ENCODE measurements around the gene ZNF580. TPM values are rescaled to one million over a fixed set of nuclear protein-coding genes. Genes with fewer than 3 reads are reported as not detected.

The ZNF580 gene
- total RNA-seq, 2 donors from 2014 or later: 22.5 to 23.3 TPM

- intact Hi-C loops (cut with DNase I, micrococcal nuclease): no loop called here
- DNase-seq: no peak
- ATAC-seq: no peak
Observed at GRCh38 chr19:55680339-55681130, 39.7 kb downstream of the ZNF580 start.

- no peak for ATAC-seq
- DNase-seq: no peak
- intact Hi-C loops (cut with DNase I, micrococcal nuclease): no loop called here
Observed at GRCh38 chr19:55681131-55682092, 40.6 kb downstream of the ZNF580 start.

GRCh38 chr19:55683449-55684261 lies 42.9 kb downstream of the ZNF580 start:
- peak; percentile 60 for ATAC-seq
- DNase-seq: peak; percentile 64 to 76
- intact Hi-C loops (cut with DNase I, micrococcal nuclease): no loop called here

GRCh38 chr19:55684946-55685681 lies 44.3 kb downstream of the ZNF580 start:
- ATAC-seq (no peak), DNase-seq (peak in 1 of 2 donors; percentile 31)
- intact Hi-C loops (cut with DNase I, micrococcal nuclease): no loop called here

DNA sequence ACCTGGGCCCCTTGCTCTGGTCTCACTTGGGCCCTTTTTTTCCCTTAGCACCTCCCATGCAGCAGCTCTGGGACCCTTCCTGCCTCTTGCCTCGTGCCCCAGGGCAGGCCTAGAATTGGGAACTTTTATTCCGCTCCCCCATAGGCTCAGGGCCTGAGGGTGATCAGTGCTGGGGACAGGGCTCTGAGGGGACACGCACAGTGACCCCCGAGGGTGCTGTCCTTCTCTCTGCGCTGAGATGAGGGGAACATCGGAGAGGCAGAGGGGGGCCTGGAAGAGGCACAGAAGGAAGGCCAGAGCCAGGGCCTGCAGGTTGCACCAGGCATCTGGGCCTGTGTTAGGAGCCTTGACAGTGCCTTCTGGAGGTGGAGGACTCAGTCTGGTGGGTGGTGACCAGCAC lies 45.0 kb downstream of the ZNF580 start:
- no peak for DNase-seq
- intact Hi-C loops (cut with DNase I, micrococcal nuclease): no loop called here

GRCh38 chr19:55686311-55687050 lies 45.7 kb downstream of the ZNF580 start:
- intact Hi-C loops (cut with DNase I, micrococcal nuclease): no loop called here
- no peak for ATAC-seq
- peak in 1 of 2 donors; percentile 36 for DNase-seq

More for the DNA sequence above, 45.0 kb downstream of the ZNF580 start:
- ATAC-seq: no peak

- DNase-seq: peak; percentile 75 to 88
- ATAC-seq: peak; percentile 33
- intact Hi-C loops (cut with DNase I, micrococcal nuclease): no loop called here
Observed at GRCh38 chr19:55687281-55688201, 46.7 kb downstream of the ZNF580 start.

DNA sequence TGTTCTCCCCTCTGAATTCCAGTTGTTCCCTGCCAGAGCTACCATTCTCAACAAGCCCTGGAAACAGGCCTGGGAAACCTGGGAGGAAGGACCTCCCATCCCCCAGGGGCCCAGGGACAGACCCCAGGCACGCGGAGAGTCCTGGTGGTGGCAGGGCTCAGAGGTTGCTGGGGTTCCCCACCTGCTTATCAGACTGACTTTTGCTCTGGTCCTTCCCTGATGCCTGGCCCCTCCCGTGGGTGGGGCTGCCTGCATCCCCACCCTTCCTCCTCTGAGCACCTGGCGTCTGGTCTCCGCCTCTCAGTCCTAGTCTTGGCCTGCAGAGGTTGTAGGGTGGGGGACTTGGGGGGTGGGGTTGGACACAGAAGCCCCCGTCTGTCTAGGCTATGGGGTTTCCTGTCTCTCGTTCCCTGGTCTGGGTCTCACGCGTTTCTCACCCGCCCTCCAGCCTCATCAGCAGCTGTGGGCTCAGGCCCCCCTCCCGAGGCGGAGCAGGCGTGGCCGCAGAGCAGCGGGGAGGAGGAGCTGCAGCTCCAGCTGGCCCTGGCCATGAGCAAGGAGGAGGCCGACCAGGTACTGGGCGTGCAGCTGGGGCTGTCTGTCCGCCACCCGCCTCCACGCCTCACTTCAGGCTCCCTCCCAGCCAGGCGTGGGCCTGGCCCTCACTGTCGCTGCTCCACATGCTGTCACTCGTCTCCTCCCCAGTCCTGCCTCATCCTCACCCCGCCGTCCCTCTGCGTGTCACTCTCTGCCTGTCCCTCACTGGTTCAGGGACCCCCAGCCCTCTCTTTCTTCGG lies 47.8 kb downstream of the ZNF580 start:
- peak; percentile 77 for ATAC-seq
- peak; percentile 86 to 92 for DNase-seq
- intact Hi-C loops (cut with DNase I, micrococcal nuclease): no loop called here

DNA sequence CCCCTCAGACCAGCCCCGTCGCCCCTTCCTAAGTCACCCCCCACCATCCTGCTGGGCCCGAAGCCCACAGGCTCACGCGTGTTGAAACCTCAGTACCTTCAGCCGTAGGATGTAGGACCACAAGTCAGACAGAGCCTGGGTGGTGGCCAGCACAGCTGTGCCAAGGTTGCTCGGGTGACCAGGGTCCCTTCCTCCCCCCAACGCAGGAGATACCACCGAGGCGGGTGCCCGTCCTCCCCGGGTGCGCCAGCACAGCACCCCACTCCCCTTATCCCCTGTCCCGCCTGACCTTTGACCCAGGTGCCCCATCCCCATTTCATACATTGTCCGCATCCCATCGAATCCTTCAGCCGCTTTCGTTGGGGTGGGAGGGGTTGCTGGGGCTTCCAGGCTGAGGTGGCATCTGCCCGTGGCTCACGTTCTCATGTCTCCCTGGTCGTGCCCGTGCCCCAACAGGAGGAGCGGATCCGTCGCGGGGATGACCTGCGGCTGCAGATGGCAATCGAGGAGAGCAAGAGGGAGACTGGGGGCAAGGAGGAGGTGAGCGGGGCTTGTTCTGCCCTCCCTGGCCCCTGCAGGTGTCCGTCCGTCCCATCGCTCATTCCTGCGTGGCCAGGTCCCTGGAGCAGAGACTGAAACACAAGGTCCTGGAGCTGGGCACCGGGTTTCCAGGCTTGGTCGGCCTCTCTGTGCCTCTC lies 48.8 kb downstream of the ZNF580 start:
- ATAC-seq: no peak
- intact Hi-C loops (cut with DNase I, micrococcal nuclease): no loop called here
- peak in 1 of 2 donors; percentile 36 for DNase-seq

DNA sequence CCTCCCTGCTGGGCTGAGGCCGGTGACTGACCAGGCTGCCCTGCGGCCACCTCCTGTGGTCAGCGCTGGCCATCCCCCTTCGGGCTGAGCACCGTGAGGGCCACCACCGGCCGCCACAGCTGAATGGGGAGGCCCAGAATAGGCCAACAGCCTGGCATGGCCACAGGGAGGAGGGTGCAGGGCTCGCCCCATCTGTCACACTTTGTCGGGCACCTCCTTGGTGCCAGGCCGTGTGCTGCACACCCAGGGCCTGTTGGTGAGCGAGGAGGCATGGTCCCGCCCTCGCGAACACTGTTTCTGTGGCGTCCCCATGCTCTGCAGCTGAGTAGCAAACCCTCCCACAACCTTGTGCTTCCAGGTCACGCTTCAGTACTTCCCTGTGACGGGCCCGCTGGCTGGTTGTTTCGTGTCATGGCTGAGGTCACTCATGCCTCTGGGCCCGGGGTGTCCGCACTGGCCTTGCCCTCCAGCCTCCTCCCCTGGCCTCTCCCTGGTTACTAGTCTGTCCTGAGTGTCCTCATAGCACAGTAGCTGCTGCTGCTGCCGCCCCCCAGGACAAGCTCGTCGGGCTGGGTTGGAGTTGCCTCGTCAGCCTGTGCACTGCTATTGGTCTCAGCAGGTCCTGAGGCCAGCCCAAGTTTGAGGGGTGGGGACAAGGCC lies 49.4 kb downstream of the ZNF580 start:
- ATAC-seq: no peak
- no peak for DNase-seq
- intact Hi-C loops (cut with DNase I, micrococcal nuclease): no loop called here

GRCh38 chr19:55690769-55691545 lies 50.2 kb downstream of the ZNF580 start:
- no peak for ATAC-seq
- intact Hi-C loops (cut with DNase I, micrococcal nuclease): no loop called here
- DNase-seq: no peak

- peak in 1 of 2 donors; percentile 26 for DNase-seq
- intact Hi-C loops (cut with DNase I, micrococcal nuclease): no loop called here
- no peak for ATAC-seq
Observed at GRCh38 chr19:55691561-55692481, 51.0 kb downstream of the ZNF580 start.

DNA sequence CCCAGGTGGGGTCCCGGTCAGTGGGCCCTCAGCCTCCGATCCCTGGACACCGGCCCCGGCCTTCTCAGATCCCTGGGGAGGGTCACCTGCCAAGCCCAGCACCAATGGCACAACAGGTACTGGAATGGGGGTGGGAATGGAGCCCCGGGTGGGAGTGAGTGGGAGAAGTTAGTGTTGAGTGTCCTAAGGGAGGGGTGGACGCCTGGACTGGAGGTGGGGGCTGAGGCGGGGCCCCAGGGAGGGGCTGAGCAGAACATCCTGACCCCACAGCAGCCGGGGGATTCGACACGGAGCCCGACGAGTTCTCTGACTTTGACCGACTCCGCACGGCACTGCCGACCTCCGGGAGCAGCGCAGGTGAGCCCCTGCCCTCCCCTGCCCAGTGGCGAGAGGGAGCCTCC lies 51.9 kb downstream of the ZNF580 start:
- ATAC-seq (no peak), DNase-seq (peak in 1 of 2 donors; percentile 22)
- intact Hi-C loops (cut with DNase I, micrococcal nuclease): no loop called here

All from left colon (tissue), 2 donors.